RWPE1 (cell line): ENCODE results near the gene FARSB.
A peak's percentile ranks its signal among the peaks of the same experiment; 100 is the strongest.

Experiments
- CTCF ChIA-PET: fragments of 350-600 bp; sonication (Branson Sonifier 250); formaldehyde crosslinking; extraction: SDS; loops from one replicate; lab custom pipeline; 2021; lab: Yijun Ruan, JAX
- POLR2A ChIA-PET: fragments of 400-600 bp; formaldehyde crosslinking; extraction: SDS; loops from one replicate; lab custom pipeline; 2020; ENCODE audit warnings: antibody characterized with exemption; ENCODE audit not compliant: low non-redundant PET; lab: Yijun Ruan, JAX
- DNase-seq: peaks from one replicate; pipeline ENCODE4 v3.0.0; 2012; ENCODE audit warnings: low spot score
- H3K27ac ChIP-seq: fragments of 450-650 bp; 2 replicates; pipeline ENCODE4 v1.5.1; 2017
- CTCF ChIP-seq: fragments of 450-650 bp; conservative IDR thresholded peaks from 2 replicates; pipeline ENCODE4 v1.5.1; 2017; ENCODE audit warnings: low read depth, mild to moderate bottlenecking

Gene FARSB

DNA sequence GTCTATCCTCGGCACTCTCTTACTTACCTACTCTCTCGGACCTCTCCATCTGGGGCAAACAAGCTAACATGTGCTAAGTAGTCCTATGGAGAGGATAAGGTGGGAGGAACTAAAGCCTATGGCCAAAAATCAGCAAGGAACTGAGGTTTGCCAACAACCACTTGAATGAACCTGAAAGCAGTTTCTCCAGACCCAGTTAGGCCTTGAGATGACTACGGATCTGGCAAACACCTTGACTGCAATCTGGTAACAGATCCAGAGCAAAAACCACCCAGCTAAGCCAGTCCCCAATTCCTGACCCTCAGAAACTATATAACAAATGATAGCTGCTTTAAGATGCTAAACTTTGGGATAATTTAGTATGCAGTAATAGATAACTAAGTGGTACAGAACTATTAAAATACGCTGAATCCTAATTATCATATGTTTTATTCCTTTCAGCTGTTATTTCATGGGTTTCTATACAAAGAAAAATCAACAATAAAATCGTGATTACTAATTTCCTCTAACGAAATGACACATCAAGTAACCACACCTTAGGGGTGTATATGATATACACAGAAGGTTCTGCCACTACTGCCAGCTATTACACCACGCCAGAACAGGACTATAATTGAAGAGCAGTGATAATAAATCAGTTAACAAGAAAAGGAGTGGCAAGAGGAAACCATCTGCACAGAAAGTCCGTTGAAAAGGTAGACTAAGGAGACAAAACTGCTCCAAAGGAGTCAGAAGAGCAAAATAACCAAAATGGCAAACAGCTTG, 3.2 kb downstream of the FARSB start:
- no peak overlapping the region for H3K27ac ChIP-seq
- peak; percentile 47 for DNase-seq
- ChIA-PET CTCF (interaction anchor here (1.2 kb wide), 1 partner anchor 38 kb away, joined by 3 read pairs; no protein-coding TSS in a partner anchor), POLR2A (no interaction called here)
- TF ChIP-seq CTCF, result no peak

DNA sequence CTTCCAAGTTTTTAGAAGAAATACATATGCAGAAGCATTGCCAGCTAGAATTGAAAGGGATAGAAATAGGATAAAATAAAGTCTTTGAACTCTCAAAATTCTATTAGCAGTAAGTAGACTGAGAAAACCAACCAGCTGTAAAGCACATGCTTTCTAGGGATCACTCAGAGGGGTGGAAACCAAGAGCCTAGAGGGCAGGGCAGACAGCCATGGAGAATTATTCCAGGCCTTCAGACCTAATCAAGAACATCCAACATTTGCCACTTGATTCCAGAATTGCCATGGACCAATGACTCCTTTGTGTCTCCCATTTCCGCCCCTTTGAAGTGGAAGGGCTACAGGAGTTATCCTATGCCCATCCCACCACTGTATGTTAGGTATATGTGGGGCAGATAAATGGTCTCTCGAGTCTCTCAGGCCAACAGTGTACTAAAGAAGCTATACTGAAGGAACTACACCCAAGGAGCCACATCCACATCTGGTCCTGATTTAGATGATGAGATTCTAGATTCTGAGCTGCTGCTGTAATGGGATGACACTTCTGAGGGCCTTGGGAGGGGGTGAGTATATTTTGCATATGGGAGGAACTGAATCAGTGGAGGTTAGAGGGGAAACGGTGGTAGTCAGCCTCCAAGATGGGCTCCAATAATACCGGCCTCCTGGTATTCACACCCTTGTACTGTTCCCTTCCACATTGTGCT, 4.0 kb downstream of the FARSB start:
- TF ChIP-seq CTCF, result no peak
- H3K27ac ChIP-seq, result no peak overlapping the region
- CTCF ChIA-PET, result no interaction called here
- POLR2A ChIA-PET, result no interaction called here
- no peak for DNase-seq

- H3K27ac ChIP-seq, result no peak overlapping the region
- POLR2A ChIA-PET, result no interaction called here
- no peak for TF ChIP-seq CTCF
- CTCF ChIA-PET, result interaction anchor here (0.7 to 1.1 kb wide), 2 partner anchors 35 to 625 kb away, joined by 3 to 4 read pairs; no protein-coding TSS in a partner anchor
- no peak for DNase-seq
Observed at GRCh38 chr2:222649801-222650200, 6.1 kb downstream of the FARSB start.

DNA sequence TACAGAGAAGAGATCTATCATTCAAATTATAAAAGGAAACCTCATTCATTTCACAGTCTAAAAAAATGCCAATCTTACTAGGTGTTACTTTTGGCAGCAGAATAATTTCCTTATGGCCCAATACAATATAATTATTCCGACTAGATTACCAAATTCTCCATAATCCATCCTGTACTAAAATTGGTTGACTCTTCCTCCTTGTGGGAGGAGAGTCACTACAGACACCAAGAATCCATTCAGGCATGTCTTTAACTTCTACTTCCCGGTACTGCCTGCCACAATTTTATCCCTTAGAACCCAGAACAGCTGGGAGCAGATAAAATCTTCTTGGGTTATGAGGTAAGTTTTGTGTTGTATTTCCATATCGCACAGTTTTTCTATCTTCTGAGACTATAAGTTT, 9.9 kb downstream of the FARSB start:
- TF ChIP-seq CTCF, result no peak
- H3K27ac ChIP-seq, result no peak overlapping the region
- POLR2A ChIA-PET, result no interaction called here
- no peak for DNase-seq
- CTCF ChIA-PET, result no interaction called here

DNA sequence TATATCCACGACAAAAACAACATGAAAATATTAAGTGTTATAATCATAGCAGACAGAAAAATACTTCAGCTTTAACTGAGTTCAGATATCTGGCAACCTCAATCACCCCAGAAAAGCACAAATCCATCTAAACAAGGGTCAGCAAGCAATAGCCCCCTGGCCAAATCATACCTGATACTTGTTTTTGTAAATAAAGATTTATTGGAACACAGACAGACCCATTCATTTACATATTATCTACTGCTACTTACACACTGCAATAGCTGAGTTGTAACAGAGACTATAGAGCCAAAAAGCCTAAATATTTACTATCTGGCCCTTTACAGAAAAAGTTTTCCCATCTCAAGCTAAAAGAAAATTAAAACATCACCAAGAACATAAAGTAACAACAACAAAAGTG, 12.8 kb downstream of the FARSB start:
- no peak for TF ChIP-seq CTCF
- DNase-seq, result no peak
- H3K27ac ChIP-seq, result no peak overlapping the region
- ChIA-PET CTCF (interaction anchor here (0.7 kb wide), 1 partner anchor 272 kb away, joined by 3 read pairs; no protein-coding TSS in a partner anchor), POLR2A (no interaction called here)

- no peak overlapping the region for H3K27ac ChIP-seq
- ChIA-PET POLR2A (no interaction called here), CTCF (interaction anchor here (0.8 kb wide), 1 partner anchor 274 kb away, joined by 6 read pairs; no protein-coding TSS in a partner anchor)
- DNase-seq, result no peak
- no peak for TF ChIP-seq CTCF
Observed at GRCh38 chr2:222641336-222641735, 14.6 kb downstream of the FARSB start.
